Measurements from ENCODE around the gene USP6NL.
"Not testable (repeated sequence)": the region's sequence is repeated elsewhere in the genome, so short reads cannot be mapped to it uniquely, and the experiment has no call there.

USP6NL gene

DNA sequence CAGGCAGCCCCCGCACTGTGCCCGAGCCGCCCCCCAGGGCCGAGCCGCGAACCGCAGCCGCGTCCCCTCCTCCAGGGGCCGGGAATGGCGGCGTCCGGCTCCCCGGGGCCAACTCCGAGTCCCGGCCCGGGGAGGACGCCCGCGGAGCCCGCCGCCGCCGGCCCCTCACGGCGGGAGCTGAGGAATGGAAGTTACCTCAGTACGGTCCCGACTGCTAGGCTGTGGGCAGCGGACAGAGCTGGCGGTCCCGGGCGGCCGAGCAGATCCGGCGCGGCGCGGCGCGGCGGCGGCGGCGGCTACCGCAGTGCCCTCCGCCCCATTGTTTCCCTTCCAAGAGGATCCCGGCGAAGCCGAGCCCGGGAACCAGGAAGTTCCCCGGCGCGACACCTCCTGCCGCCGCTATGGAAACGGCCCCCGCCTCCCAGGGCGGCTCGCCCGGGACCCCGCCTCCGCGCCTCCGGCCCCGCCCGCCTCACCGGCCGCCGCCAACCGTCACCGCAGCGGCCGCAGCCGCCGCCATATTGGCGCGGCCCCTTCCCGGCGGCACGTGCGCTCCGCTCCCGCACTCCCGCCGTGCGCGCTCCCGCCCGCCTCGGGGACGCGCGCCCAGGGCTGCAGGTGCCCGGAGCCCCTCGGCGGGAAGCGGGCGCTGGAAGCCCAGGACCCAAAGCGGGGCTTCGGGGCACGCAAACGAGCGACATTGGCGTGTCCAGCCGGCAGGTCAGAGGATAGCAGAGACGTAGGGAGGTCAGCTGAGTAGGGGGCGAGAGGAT, at the start of gene USP6NL:
Gene USP6NL, minus strand, starts transcription at position 403 of the 773 bp plus-strand sequence. CDS start 14,016 bp downstream, outside the sequence.
- DNase-seq (ENCODE audit: low read depth, low spot score) = no peak

DNA sequence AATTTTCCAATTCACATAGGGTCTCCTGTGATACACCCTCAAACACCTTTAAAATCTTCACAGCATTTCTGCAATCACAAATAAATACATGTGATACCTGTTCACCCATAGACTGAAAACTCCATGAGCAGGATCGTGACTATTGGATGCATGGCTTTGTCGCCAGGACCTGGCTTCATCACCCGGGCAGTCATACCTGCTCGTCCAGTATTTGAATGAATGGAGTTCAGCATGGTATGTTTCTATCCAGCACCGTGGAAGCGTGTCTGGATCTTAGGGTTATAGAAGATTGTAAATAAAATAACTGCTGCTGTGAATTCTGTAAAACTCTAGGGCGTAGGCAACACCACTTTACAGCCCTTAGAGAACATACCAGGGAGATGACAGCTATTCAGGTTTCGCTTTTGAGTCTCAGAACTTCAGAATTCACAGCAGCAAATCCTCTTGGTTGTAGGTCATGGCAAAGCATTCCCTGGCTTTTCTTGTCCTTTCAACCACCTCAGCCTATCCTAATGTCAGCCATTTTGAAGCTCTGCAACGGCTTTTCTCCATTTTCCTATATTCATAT, 47.4 kb upstream of the USP6NL start:
- DNase-seq (ENCODE audit: low read depth, low spot score) = no peak

DNA sequence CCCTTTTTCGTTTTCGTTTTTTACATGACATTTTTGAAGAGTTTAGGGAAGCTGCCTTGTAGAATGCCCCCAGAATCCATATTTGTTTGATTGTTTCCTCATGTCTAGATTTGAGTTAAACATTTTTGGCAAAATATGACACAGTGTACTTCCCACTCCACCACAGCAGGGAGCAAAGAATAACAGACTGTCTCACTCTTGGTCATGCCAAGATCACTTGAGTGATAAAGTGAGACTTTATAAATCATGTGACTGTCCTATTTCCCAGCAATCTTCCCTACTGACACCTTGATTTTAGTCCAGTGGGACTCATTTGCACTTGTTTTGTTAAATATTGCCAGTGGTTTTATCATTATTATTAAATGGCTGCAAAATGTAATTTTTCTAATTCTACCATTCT, 44.4 kb upstream of the USP6NL start:
- no peak for DNase-seq (ENCODE audit: low read depth, low spot score)

DNA sequence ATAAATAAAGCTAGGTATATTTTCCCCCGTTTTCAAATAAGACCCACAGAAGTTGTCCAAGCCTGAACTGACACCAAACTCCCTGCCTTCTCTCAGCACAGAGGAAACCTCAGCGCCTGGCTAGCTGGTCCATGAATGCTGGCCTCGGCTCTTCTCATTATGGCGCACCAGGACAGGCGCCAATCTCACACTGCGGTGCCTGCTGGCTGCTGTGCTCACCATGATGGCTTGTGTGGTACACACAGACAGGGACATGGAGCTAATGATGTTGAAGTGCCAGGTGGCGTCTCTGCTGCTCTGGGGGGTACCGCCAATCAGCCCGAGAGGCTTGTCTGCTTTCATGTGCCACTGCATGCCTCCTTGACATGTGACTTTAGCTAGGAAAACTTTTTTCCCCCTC, 43.2 kb upstream of the USP6NL start:
- DNase-seq (ENCODE audit: low read depth, low spot score) = no peak

GRCh38 chr10:11653758-11654471, 42.5 kb upstream of the USP6NL start:
- DNase-seq (ENCODE audit: low read depth, low spot score) = no peak

GRCh38 chr10:11647676-11648075, 36.2 kb upstream of the USP6NL start:
- no peak for DNase-seq (ENCODE audit: low read depth, low spot score)

DNA sequence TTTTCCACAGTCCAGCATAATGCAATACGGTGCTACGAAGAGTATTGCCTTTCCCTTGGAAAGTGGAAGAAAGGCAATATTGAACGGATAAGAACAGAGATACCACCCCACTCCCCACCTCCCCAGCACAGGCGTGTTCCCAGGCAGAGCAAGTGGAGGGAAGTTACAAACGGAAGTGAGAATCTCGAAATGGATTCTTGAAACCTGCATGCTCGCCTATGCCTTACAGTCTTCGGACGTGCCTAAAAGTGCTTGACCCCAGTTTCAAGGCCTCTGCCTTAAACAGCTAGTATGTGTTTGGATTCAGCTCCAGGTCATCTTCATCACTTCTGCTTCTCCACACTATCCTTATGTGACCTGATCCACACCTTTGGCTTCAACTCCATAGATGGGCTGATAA, 35.0 kb upstream of the USP6NL start:
- DNase-seq (ENCODE audit: low read depth, low spot score) = no peak

DNA sequence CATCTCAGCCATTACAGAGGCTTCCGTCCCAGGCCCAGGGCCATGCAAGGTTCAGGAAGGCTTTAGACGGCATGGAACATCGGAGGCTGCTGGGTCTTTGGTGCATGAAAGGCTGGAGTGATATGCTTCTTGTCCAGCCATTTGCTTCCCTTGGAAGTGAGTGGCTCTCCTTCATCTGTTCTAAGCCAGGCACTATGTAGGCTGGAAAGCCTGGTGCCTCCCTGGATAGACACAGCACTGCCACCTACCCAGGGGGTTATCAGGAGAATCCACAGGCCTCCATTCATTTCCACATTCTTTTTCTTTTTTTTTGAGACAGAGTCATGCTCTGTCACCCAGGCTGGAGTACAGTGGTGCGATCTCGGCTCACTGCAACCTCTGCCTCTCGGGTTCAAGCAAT, 31.6 kb upstream of the USP6NL start:
- DNase-seq (ENCODE audit: low read depth, low spot score) = no peak

DNA sequence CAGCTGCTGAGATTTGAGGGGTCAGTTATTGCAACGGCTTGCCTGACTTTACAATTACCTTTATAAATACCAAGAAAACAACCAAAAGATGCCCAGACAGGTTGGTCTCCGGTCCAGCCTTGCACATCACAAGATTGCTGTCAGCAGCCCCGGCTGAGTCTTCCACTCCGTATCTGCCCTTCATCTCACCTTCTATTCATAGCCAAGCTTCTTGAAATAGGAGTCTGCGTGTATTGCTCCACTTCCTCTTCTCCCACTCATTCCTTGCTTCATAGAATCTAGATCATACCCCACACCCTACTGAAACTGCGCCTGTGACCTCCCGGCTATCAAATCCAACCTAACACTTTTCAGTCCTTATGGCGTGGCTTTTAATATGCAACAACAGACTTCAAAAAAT, 31.1 kb upstream of the USP6NL start:
- no peak for DNase-seq (ENCODE audit: low read depth, low spot score)

DNA sequence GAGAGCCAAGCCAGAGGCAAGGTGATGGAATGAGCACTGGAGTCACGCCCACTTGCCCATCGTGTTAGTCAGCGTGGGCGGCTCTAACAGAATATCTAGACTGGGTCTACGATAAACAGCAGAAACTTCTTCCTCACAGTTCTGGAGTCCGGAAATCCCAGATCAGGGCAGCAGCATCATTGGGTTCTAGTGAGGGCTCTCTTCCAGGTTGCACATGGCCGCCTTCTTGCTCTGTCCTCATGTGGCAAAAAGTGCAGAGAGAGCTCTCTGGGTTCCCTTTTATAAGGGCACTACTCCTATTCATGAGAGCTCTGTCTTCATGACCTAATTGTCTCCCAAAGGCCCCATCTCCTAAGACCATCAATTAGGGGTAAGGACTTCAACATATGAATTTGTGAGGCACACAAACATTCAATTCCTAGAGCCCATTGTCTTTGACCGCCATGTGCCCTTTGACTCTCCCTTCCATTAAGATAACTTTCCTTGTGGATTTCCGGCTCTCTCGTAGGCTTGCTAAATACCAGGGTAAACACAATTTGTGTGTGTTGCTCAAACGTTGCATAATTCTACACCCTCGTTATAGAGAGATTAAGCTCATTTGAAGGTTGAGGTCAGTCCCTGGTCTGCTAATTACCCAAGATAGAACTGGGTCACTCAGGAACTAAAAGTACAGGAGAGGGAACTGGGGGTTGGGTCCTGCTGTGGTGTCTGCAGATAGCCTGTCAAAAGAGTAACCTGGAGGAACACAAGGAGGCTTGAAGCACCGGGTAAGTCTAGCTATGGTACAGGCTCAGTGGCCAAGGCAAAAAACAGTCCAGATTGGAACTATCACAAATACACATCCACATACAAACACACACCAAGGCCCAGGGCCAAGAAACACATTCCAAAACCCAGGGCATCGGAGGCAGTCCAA, 28.7 kb upstream of the USP6NL start:
- no peak for DNase-seq (ENCODE audit: low read depth, low spot score)

GRCh38 chr10:11639362-11639761, 27.9 kb upstream of the USP6NL start:
- no peak for DNase-seq (ENCODE audit: low read depth, low spot score)

- no peak for DNase-seq (ENCODE audit: low read depth, low spot score)
Measured at GRCh38 chr10:11638055-11638698, 26.7 kb upstream of the USP6NL start.

GRCh38 chr10:11636697-11637303, 25.4 kb upstream of the USP6NL start:
- DNase-seq (ENCODE audit: low read depth, low spot score) = no peak

DNA sequence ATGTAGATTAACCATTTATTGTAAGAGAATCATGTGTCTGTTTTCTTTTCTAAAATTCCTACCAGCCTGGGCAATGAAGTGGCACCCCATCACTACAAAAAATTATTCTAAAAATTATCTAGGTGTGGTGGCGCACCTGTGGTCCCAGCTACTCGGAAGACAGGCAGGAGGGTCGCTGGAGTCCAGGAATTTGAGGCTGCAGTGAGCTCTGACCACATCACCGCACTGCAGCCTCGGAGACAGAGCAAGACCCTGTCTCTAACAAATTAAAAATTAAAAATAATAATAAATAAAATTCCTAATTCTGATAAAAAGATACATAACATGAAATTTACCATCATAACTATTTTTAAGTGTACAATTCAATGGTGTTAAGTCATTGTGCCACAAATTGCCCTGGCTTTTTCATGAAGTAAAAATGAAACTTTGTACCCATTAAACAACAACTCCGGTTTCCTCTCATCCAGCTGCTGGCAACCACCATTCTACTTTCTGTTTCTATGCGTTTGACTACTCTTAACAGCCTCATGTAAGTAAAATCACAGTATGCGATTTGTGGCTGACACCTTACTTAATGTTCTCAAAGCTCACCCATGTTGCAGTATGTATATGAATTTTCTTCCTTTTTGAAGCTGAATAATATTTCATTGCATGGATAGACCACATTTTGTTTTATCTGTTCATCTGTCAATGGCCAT, 20.6 kb upstream of the USP6NL start:
- no peak for DNase-seq (ENCODE audit: low read depth, low spot score)

DNA sequence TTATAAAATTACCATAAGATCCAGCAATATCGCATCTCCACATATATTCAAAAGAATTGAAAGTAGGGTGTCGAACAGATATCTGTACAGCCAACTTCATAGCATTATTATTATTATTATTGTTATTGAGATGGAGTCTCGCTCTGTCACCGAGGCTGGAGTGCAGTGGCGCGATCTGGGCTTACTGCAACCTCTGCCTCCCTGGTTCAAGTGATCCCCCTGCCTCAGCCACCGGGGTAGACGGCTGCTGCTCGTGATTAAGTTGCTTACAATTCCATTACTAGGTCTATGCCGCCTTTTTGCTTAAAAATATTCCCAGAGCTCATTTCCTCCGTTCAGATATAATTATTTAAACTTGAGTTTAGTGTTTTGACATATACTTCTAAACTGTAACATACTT, 19.8 kb upstream of the USP6NL start:
- DNase-seq (ENCODE audit: low read depth, low spot score) = no peak

- no peak for DNase-seq (ENCODE audit: low read depth, low spot score)
Measured at GRCh38 chr10:11629731-11630130, 18.3 kb upstream of the USP6NL start.

DNA sequence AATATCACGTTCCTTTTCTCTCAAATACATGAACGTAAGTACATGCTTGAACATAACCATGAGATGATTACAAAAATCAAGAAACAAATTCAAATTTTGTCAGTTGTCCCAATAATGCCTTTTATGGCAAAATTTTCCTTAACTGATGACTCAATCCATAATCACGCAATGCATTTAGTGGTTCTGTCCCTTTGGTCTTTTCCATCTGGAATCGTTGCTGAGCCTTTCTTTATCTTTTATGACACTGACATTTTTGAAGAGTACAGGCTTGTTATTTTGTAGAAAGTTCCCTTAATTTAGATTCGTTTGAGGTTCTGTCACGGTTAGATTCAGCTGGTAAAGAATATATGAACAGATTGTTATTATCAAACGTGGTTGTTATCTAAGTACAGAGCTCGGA, 16.5 kb upstream of the USP6NL start:
- not testable (repeated sequence) for DNase-seq (ENCODE audit: low read depth, low spot score)

DNA sequence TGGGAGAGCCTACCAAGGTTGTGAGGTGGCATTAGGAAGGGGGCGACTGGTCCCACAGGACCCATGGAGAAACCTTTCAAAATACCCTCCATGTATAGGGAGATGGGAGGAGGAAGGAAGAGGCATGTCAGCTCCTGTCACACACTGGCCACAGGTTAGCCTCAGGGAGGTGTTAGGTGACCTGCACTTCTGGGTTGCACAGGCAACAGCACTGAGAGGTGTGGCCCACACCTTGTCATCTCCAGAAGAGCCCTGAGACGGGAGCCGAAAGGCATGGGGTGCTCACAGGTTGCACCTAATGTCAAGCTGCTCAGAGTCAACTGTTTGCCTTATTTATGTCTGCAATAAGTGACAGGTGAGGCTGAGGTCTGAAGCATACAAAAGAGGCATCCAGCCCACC, 14.6 kb upstream of the USP6NL start:
- DNase-seq (ENCODE audit: low read depth, low spot score) = no peak

DNA sequence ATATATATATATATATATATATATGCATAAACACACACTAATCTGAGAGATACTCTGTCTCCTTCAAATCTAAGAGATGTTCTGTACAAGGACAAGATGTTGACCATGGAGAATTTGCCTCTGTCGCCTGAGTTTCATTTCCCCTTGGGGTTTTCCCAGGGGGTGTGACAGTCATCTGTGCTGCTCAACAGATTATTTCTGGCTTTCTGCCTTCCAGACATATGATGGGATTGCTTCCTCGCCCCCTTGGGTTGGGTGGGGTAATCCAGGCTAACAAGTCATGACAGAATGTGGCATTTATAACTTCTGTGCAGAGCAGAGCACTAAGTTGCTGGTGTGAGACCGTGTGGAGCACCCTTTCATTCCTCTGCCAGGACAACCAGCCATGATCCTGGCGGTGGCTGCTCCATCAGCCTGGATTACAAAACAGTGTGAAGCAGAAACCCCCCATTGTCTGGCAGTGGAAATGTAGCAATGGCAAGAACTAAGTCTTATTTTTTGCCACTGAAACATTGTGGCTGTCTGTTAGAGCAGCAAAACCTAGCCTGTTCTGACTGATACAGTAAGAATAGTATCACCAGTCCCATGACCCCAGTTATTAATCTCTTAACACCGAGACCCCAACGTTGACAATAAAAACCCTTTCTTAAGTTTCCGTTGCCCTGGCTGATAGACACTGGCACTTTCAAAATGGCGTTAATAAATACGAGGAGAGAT, 13.7 kb upstream of the USP6NL start:
- no peak for DNase-seq (ENCODE audit: low read depth, low spot score)

DNA sequence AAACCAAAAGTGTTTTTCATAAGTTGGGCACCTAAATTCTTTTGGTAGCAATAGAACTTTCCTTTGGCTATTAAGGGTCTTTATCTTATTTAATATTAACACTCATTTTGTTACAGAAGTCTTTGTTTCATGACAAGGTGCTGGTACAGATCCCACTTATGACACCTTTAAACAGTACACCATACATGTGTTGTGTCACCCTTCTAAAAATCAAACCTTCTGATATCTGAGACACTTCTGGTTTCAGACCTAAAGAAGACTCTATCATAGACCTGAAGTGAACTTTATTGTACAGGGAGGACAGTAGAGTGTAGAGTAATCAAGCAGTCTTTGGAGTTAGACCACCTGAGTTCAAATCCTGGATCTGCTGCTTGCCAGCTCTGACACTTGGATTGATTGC, 5.8 kb upstream of the USP6NL start:
- DNase-seq (ENCODE audit: low read depth, low spot score) = no peak

Data from activated CD4-positive, CD25-positive, alpha-beta regulatory T cell treated with anti-CD3 and anti-CD28 coated beads, Interleukin-2, amount 50 U/mL, for 16 hours (primary cell).